KOPT-K1 (cell line): ENCODE results near the gene NDUFAF3.
"Not testable (repeated sequence)": the region's sequence is repeated elsewhere in the genome, so short reads cannot be mapped to it uniquely, and the experiment has no call there.

ENCODE experiments used
- H3K27ac ChIP-seq: fragments of 200-600 bp; sonication (generic); 2 replicates; pipeline ENCODE4 v1.5.1; 2016; ENCODE audit warnings: antibody characterized with exemption, mild to moderate bottlenecking, low read depth, low read length; ENCODE audit not compliant: poor library complexity, severe bottlenecking
- H3K36me3 ChIP-seq: fragments of 200-600 bp; sonication (generic); 2 replicates; pipeline ENCODE4 v1.5.1; 2017; ENCODE audit warnings: antibody characterized with exemption, mild to moderate bottlenecking, low read length, moderate library complexity; ENCODE audit not compliant: insufficient read depth
- H3K9me3 ChIP-seq: fragments of 200-600 bp; sonication (generic); 2 replicates; pipeline ENCODE4 v1.5.1; 2017; ENCODE audit warnings: antibody characterized with exemption, low read length, mild to moderate bottlenecking; ENCODE audit not compliant: insufficient read depth, poor library complexity, severe bottlenecking

Gene NDUFAF3

GRCh38 chr3:48993834-48994233, 28.1 kb upstream of the NDUFAF3 start:
- Histone ChIP-seq H3K27ac (no peak overlapping the region), H3K9me3 (no peaks in the 10 kb centered on the region), H3K36me3 (no peaks in the 10 kb centered on the region)

GRCh38 chr3:48996640-48997039, 25.3 kb upstream of the NDUFAF3 start:
- Histone ChIP-seq H3K27ac (no peak overlapping the region), H3K36me3 (no peaks in the 10 kb centered on the region), H3K9me3 (no peaks in the 10 kb centered on the region)

GRCh38 chr3:48997102-48997635, 24.8 kb upstream of the NDUFAF3 start:
- Histone ChIP-seq H3K36me3 (no peaks in the 10 kb centered on the region), H3K9me3 (no peaks in the 10 kb centered on the region), H3K27ac (no peak overlapping the region)

- Histone ChIP-seq H3K27ac (no peak overlapping the region), H3K36me3 (no peaks in the 10 kb centered on the region), H3K9me3 (no peaks in the 10 kb centered on the region)
These were observed 23.9 kb upstream of the NDUFAF3 start for GRCh38 chr3:48997714-48998637.

GRCh38 chr3:48999085-48999858, 22.6 kb upstream of the NDUFAF3 start:
- H3K9me3 ChIP-seq = no peaks in the 10 kb centered on the region
- H3K27ac ChIP-seq = no peak overlapping the region
- no peaks in the 10 kb centered on the region for H3K36me3 ChIP-seq

GRCh38 chr3:49001155-49001554, 20.8 kb upstream of the NDUFAF3 start:
- Histone ChIP-seq H3K36me3 (no peaks in the 10 kb centered on the region), H3K27ac (no peak overlapping the region)

GRCh38 chr3:49004352-49005302, 17.3 kb upstream of the NDUFAF3 start:
- H3K9me3 ChIP-seq = no peaks in the 10 kb centered on the region
- H3K36me3 ChIP-seq = peaks cover 16% of the 10 kb centered on the region; the same call in 1 of the 2 replicates
- H3K27ac ChIP-seq = no peak overlapping the region

More at GRCh38 chr3:49001155-49001554, 20.8 kb upstream of the NDUFAF3 start:
- H3K9me3 ChIP-seq = no peaks in the 10 kb centered on the region

GRCh38 chr3:49005303-49005680, 16.6 kb upstream of the NDUFAF3 start:
- Histone ChIP-seq H3K9me3 (no peaks in the 10 kb centered on the region), H3K27ac (no peak overlapping the region), H3K36me3 (peaks cover 21% of the 10 kb centered on the region; the same call in 1 of the 2 replicates)

GRCh38 chr3:49005998-49006397, 15.9 kb upstream of the NDUFAF3 start:
- Histone ChIP-seq H3K9me3 (no peaks in the 10 kb centered on the region), H3K36me3 (peaks cover 26% of the 10 kb centered on the region; the same call in 1 of the 2 replicates), H3K27ac (peak overlapping the region; percentile 99)

- Histone ChIP-seq H3K27ac (peak overlapping the region; percentile 99), H3K9me3 (no peaks in the 10 kb centered on the region), H3K36me3 (peaks cover 31% of the 10 kb centered on the region)
These were observed 15.4 kb upstream of the NDUFAF3 start for GRCh38 chr3:49006408-49007067.

GRCh38 chr3:49007068-49007770, 14.7 kb upstream of the NDUFAF3 start, which contains the start of gene WDR6:
WDR6 (plus strand) TSS chr3:49007391; CDS start chr3:49007432, 41 bp downstream.
- peak within 1 kb of the TSS; percentile 99 for H3K27ac ChIP-seq

GRCh38 chr3:49007771-49008528, 14.0 kb upstream of the NDUFAF3 start:
- Histone ChIP-seq H3K9me3 (no peaks in the 10 kb centered on the region), H3K36me3 (peaks cover 45% of the 10 kb centered on the region), H3K27ac (peak overlapping the region; percentile 99)

More at GRCh38 chr3:49007068-49007770, 14.7 kb upstream of the NDUFAF3 start, which contains the start of gene WDR6:
- Histone ChIP-seq H3K9me3 (no peaks in the 10 kb centered on the region), H3K36me3 (peaks cover 38% of the 10 kb centered on the region)

GRCh38 chr3:49008627-49009026, 13.3 kb upstream of the NDUFAF3 start:
- peaks cover 52% of the 10 kb centered on the region for H3K36me3 ChIP-seq
- peak overlapping the region; percentile 99 for H3K27ac ChIP-seq
- H3K9me3 ChIP-seq = not testable (repeated sequence)
